T47D (cell line): ENCODE data around the gene USP51.
"Not testable (repeated sequence)": the region's sequence is repeated elsewhere in the genome, so short reads cannot be mapped to it uniquely, and the experiment has no call there.

Experiments used
- DNase-seq, 2 experiments: peaks; one replicate each; pipeline versions ENCODE4 v3.0.0 to v3.0.0-alpha.2; 2011 to 2012; ENCODE audit warnings: low read depth in 1 of 2, low spot score in 1 of 2
- JUND ChIP-seq: IDR thresholded peaks from 2 replicates; pipeline ENCODE4 v1.6.1; 2012; ENCODE audit warnings: low read depth
- in situ Hi-C: cut with HindIII; loops from 2 replicates; pipeline ENCODE4 v1.10.0; 2016; ENCODE audit warnings: low sequenced_read_pairs, low pct_unique_long_range_greater_than_20kb

USP51 gene

GRCh38 chrX:55488593-55489313 is 895 bp downstream of the USP51 start:
- peak; percentile 33 to 63 for DNase-seq
- no peak for TF ChIP-seq JUND
- in situ Hi-C loops, result no loop called here

GRCh38 chrX:55488006-55488592 is 1.5 kb downstream of the USP51 start:
- in situ Hi-C loops, result no loop called here
- no peak for DNase-seq
- no peak for TF ChIP-seq JUND

GRCh38 chrX:55487143-55487542 is 2.5 kb downstream of the USP51 start:
- no peak for TF ChIP-seq JUND
- in situ Hi-C loops, result no loop called here
- no peak for DNase-seq

GRCh38 chrX:55486736-55487135 is 2.9 kb downstream of the USP51 start:
- DNase-seq, result no peak
- TF ChIP-seq JUND, result no peak
- in situ Hi-C loops, result no loop called here

GRCh38 chrX:55484948-55485347 is 4.7 kb downstream of the USP51 start:
- no peak for DNase-seq
- no peak for TF ChIP-seq JUND
- in situ Hi-C loops, result no loop called here

- no peak for TF ChIP-seq JUND
- DNase-seq, result no peak
- in situ Hi-C loops, result no loop called here
Observed at GRCh38 chrX:55480390-55481062, 9.1 kb downstream of the USP51 start.

- in situ Hi-C loops, DNase-seq: not testable (repeated sequence)
Observed at GRCh38 chrX:55479956-55480355, 9.7 kb downstream of the USP51 start.

GRCh38 chrX:55465791-55466190 is 23.9 kb downstream of the USP51 start:
- DNase-seq, in situ Hi-C loops: not testable (repeated sequence)

- in situ Hi-C loops, result not testable (repeated sequence)
Observed at GRCh38 chrX:55465108-55465507, 24.5 kb downstream of the USP51 start.

GRCh38 chrX:55464050-55464449 is 25.6 kb downstream of the USP51 start:
- DNase-seq, in situ Hi-C loops: not testable (repeated sequence)

More at GRCh38 chrX:55465108-55465507, 24.5 kb downstream of the USP51 start:
- not testable (repeated sequence) for DNase-seq

GRCh38 chrX:55459926-55460325 is 29.7 kb downstream of the USP51 start:
- not testable (repeated sequence) for DNase-seq

GRCh38 chrX:55459426-55459825 is 30.2 kb downstream of the USP51 start:
- DNase-seq, in situ Hi-C loops: not testable (repeated sequence)

More at GRCh38 chrX:55459926-55460325, 29.7 kb downstream of the USP51 start:
- in situ Hi-C loops, result not testable (repeated sequence)

GRCh38 chrX:55455708-55456107 is 33.9 kb downstream of the USP51 start:
- in situ Hi-C loops, DNase-seq: not testable (repeated sequence)

- in situ Hi-C loops, result no loop called here
Observed at GRCh38 chrX:55452833-55453124, 36.9 kb downstream of the USP51 start.

More at GRCh38 chrX:55452833-55453124, 36.9 kb downstream of the USP51 start:
- no peak for DNase-seq
- TF ChIP-seq JUND, result no peak
